ENCODE data around the gene PLPPR1. TPM values are rescaled to one million over a fixed set of nuclear protein-coding genes. Genes with fewer than 3 reads are reported as not detected.
"Not testable (repeated sequence)": the region's sequence is repeated elsewhere in the genome, so short reads cannot be mapped to it uniquely, and the experiment has no call there.

The PLPPR1 gene
- total RNA-seq, 4 donors from 2014 or later: 0.26 to 3.8 (median 0.57) TPM; not detected in 1

DNA sequence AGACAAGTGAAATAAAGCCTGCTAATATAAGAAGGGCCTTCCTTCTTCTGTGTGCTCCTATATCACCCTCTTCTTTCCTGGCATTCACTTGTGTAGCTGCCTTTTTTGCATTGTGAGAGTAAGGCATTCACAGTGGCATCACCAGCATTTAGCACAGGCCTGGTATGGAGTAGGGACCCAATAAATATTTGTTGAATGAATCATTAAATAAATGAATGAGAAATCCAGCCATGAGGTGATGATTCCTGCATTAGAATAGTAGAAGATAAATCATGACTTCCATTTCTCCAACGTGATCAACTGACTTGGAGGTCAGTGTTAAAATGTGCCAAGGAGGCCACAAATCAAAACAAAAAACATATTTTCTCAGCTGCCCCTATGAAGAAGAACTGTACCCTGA, 3.9 kb downstream of the PLPPR1 start:
- no peak overlapping the region for H3K4me3 ChIP-seq
- WGBS: 56% methylated on average over 1 of the region's 1 CpG
- H3K4me1 ChIP-seq: peaks cover 17% of the 10 kb centered on the region
- H3K27ac ChIP-seq: no peak overlapping the region
- TF ChIP-seq, protein P1, sequence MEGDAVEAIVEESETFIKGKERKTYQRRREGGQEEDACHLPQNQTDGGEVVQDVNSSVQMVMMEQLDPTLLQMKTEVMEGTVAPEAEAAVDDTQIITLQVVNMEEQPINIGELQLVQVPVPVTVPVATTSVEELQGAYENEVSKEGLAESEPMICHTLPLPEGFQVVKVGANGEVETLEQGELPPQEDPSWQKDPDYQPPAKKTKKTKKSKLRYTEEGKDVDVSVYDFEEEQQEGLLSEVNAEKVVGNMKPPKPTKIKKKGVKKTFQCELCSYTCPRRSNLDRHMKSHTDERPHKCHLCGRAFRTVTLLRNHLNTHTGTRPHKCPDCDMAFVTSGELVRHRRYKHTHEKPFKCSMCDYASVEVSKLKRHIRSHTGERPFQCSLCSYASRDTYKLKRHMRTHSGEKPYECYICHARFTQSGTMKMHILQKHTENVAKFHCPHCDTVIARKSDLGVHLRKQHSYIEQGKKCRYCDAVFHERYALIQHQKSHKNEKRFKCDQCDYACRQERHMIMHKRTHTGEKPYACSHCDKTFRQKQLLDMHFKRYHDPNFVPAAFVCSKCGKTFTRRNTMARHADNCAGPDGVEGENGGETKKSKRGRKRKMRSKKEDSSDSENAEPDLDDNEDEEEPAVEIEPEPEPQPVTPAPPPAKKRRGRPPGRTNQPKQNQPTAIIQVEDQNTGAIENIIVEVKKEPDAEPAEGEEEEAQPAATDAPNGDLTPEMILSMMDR (IDR thresholded peaks at IDR 0.05): no peak
- no peak for TF ChIP-seq POLR2AphosphoS5 (IDR thresholded peaks at IDR 0.05)
- no peak for TF ChIP-seq EP300 (IDR thresholded peaks at IDR 0.05)
- no peak for TF ChIP-seq POLR2A (IDR thresholded peaks at IDR 0.05)
- DNase-seq (ENCODE audit: low spot score in 2 of 2): no peak
- no peaks in the 10 kb centered on the region for H3K36me3 ChIP-seq
- H3K27me3 ChIP-seq: peaks cover 30% of the 10 kb centered on the region
- H3K9me3 ChIP-seq: no peaks in the 10 kb centered on the region

DNA sequence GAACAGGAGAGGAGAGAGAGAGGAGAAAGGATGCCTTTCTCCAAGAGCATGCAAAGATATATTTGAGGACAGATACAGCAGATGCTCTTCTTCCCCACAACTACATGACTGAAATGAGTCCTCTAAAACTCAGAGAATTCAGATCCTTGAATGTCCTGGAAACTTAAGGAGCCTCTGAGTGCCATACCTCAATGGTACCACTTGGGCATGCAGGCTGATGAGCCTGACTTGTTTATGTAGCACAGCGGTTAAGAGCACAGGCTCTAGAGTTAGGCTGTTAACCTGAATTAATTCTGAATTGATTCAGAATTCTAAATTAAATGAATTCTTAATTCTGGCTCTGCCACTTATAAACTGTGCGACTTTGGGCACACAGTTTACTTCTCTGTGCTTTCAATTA, 5.7 kb downstream of the PLPPR1 start:
- Histone ChIP-seq H3K27me3 (peaks cover 17% of the 10 kb centered on the region), H3K27ac (no peak overlapping the region), H3K9me3 (no peaks in the 10 kb centered on the region), H3K4me1 (peaks cover 6% of the 10 kb centered on the region), H3K36me3 (no peaks in the 10 kb centered on the region), H3K4me3 (no peak overlapping the region)
- 98% methylated on average over 2 of the region's 2 CpGs for WGBS
- no peak for TF ChIP-seq POLR2AphosphoS5 (IDR thresholded peaks at IDR 0.05)
- TF ChIP-seq EP300 (IDR thresholded peaks at IDR 0.05): no peak
- TF ChIP-seq, protein P1 (IDR thresholded peaks at IDR 0.05): no peak
- TF ChIP-seq POLR2A (IDR thresholded peaks at IDR 0.05): no peak
- DNase-seq (ENCODE audit: low spot score in 2 of 2): no peak

DNA sequence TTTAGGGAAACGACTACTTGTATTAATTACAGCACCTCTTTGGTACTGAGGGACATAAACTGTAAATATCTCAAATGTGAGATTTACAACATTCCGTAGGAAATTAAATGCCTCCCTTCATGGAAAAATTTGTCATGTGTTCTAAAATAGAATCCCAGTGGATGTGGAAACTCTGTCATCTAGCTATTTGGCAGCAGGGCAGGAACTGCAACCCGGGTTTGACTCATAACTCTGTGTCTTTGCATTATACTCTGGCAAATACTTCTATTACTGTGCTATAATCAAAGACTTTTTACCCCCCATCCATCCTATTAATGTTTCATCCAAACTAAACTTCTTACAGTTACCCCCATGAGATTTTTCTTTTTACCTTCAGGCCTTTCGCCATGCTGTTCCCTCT, 6.6 kb downstream of the PLPPR1 start:
- DNase-seq (ENCODE audit: low spot score in 2 of 2): no peak
- TF ChIP-seq POLR2A (IDR thresholded peaks at IDR 0.05) (no peak), EP300 (IDR thresholded peaks at IDR 0.05) (no peak), POLR2AphosphoS5 (IDR thresholded peaks at IDR 0.05) (no peak)
- TF ChIP-seq, protein P1 (IDR thresholded peaks at IDR 0.05): no peak
- no peak overlapping the region for H3K27ac ChIP-seq
- no peak overlapping the region for H3K4me3 ChIP-seq
- no peaks in the 10 kb centered on the region for H3K9me3 ChIP-seq
- no peaks in the 10 kb centered on the region for H3K36me3 ChIP-seq
- no peaks in the 10 kb centered on the region for H3K4me1 ChIP-seq
- 53% methylated on average over 4 of the region's 4 CpGs for WGBS
- H3K27me3 ChIP-seq: peaks cover 8% of the 10 kb centered on the region

DNA sequence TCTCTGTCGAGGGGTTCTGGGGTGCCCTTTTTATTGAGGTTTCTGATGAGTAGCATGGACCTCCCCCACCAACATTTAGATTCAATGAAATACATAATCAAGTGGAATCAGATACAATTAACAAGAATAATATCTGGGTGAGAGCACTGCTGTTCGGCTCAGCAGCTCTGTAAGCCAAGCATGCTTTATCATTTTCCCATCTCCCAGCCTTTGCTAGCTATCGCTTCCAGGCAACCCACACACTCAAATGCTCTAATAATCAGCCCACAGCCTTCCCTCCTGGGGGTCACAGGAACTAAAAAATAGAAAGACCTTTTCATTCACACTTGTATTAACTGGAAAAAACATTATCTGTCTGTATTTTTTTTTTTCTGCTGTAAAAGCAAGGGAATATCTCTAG, 8.9 kb downstream of the PLPPR1 start:
- H3K9me3 ChIP-seq: no peaks in the 10 kb centered on the region
- no peak for DNase-seq (ENCODE audit: low spot score in 2 of 2)
- H3K4me3 ChIP-seq: no peak overlapping the region
- H3K36me3 ChIP-seq: no peaks in the 10 kb centered on the region
- no peaks in the 10 kb centered on the region for H3K27me3 ChIP-seq
- H3K27ac ChIP-seq: no peak overlapping the region
- WGBS: 58% methylated on average over 3 of the region's 3 CpGs
- no peaks in the 10 kb centered on the region for H3K4me1 ChIP-seq
- no peak for TF ChIP-seq EP300 (IDR thresholded peaks at IDR 0.05)

DNA sequence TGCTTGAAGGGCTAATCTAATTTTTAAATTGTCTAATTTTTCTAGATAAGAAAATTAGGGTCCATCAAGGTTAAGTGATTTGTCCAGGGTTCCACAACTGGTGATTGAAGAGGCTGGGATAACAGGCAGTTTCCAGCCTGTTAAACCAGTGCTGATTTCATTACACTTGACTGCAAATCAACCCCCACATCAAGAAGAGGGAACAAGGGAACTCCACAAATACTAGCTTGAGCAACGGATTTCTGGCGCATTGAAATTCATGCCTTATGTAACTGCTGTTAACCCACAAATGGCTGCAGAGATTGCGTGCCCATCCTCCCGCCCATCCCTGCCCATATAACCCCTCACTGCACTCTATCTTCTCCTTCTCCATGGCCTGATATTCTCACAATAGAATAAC, 10.0 kb downstream of the PLPPR1 start:
- TF ChIP-seq, protein P1 (IDR thresholded peaks at IDR 0.05): no peak
- TF ChIP-seq EP300 (IDR thresholded peaks at IDR 0.05) (no peak), POLR2A (IDR thresholded peaks at IDR 0.05) (no peak), POLR2AphosphoS5 (IDR thresholded peaks at IDR 0.05) (no peak)
- DNase-seq (ENCODE audit: low spot score in 2 of 2): no peak
- 77% methylated on average over 4 of the region's 4 CpGs for WGBS
- no peaks in the 10 kb centered on the region for H3K27me3 ChIP-seq
- H3K36me3 ChIP-seq: no peaks in the 10 kb centered on the region
- H3K4me1 ChIP-seq: no peaks in the 10 kb centered on the region
- H3K27ac ChIP-seq: no peak overlapping the region
- H3K9me3 ChIP-seq: no peaks in the 10 kb centered on the region
- no peak overlapping the region for H3K4me3 ChIP-seq

DNA sequence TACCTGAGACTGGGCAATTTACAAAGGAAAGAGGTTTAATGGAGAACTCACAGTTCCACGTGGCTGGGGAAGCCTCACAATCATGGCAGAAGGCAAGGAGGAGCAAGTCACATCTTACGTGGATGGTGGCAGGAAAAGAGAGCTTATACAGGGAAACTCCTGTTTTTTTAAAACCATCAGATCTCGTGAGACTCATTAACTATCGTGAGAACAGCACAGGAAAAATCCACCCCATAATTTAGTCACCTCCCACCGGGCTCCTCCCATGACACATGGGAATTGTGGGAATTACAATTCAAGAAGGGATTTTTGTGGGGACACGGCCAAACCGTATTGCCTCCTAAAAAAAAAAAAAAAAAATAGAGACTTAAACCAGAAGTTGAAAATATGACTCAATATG, 11.1 kb downstream of the PLPPR1 start:
- H3K4me3 ChIP-seq; H3K4me1 ChIP-seq; DNase-seq (ENCODE audit: low spot score in 2 of 2); H3K36me3 ChIP-seq; H3K27me3 ChIP-seq; H3K9me3 ChIP-seq; H3K27ac ChIP-seq: not testable (repeated sequence)
- 62% methylated on average over 7 of the region's 7 CpGs for WGBS
